Esophagus squamous epithelium (tissue), 4 donors: Measurements from ENCODE around the gene ADAM17.
"Not testable (repeated sequence)": the region's sequence is repeated elsewhere in the genome, so short reads cannot be mapped to it uniquely, and the experiment has no call there.

Experiments
- POLR2A ChIP-seq, 4 donors: fragments of 450-650 bp; IDR thresholded peaks; one replicate each; pipeline ENCODE4 v1.6.1; 2017; ENCODE audit warnings: antibody characterized with exemption in 4 of 4, mild to moderate bottlenecking in 4 of 4, moderate library complexity in 3 of 4
- TF ChIP-seq, protein P1 (sequence below), 6 experiments: fragments of 450-650 bp in 4 of 6; fragments of 200-600 bp in 2 of 6; sonication (generic) in 2 of 6; IDR thresholded peaks; one replicate each; pipeline ENCODE4 v1.5.1; 2016 to 2019; ENCODE audit warnings: antibody characterized with exemption in 6 of 6, mild to moderate bottlenecking in 4 of 6, moderate library complexity in 4 of 6

DNA sequence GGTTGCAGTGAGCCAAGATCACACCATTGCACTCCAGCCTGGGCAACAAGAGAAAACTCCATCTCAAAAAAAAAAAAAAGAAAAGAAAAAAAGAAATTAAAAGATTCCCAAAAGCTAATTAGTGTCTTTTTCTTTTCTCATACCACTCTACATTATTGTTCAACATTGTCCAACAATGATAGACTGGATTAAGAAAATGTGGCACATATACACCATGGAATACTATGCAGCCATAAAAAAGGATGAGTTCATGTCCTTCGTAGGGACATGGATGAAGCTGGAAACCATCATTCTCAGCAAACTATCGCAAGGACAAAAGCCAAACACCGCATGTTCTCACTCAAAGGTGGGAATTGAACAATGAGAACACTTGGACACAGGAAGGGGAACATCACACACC, 41.7 kb downstream of the ADAM17 start:
- TF ChIP-seq, protein P1, sequence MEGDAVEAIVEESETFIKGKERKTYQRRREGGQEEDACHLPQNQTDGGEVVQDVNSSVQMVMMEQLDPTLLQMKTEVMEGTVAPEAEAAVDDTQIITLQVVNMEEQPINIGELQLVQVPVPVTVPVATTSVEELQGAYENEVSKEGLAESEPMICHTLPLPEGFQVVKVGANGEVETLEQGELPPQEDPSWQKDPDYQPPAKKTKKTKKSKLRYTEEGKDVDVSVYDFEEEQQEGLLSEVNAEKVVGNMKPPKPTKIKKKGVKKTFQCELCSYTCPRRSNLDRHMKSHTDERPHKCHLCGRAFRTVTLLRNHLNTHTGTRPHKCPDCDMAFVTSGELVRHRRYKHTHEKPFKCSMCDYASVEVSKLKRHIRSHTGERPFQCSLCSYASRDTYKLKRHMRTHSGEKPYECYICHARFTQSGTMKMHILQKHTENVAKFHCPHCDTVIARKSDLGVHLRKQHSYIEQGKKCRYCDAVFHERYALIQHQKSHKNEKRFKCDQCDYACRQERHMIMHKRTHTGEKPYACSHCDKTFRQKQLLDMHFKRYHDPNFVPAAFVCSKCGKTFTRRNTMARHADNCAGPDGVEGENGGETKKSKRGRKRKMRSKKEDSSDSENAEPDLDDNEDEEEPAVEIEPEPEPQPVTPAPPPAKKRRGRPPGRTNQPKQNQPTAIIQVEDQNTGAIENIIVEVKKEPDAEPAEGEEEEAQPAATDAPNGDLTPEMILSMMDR (IDR thresholded peaks at IDR 0.05) = not testable (repeated sequence)
- TF ChIP-seq POLR2A (IDR thresholded peaks at IDR 0.05) = not testable (repeated sequence)
